ENCODE results near the gene PPP1R8. TPM values are rescaled to one million over a fixed set of nuclear protein-coding genes. Genes with fewer than 3 reads are reported as not detected.
A peak's percentile ranks its signal among the peaks of the same experiment; 100 is the strongest.
"Not testable (repeated sequence)": the region's sequence is repeated elsewhere in the genome, so short reads cannot be mapped to it uniquely, and the experiment has no call there.

Gene PPP1R8
- total RNA-seq, 2 experiments from 2014 or later, result 34.1 to 35.8 TPM

DNA sequence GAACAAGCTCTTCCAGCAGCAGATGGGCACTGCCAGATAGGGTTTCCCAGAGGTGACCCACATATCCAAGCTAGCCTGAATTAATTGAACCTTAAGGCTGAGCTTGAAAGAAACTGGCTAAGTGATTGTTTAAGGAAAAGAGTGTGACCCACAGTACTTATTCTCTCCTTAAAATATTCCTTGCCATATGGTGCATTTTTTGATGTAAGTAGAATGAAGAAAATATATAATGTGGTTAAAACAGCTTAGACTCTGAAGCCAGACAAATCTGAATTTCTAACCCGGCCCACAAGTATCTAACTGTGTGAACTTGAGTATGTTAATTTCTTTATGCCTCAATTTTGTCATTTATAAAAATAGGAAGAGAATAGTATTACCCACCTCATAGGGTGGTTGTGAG lies 4.9 kb downstream of the PPP1R8 start:
- H3K36me3 Mint-ChIP-seq (ENCODE audit: low read depth), result peaks cover 32% of the 10 kb centered on the region
- peaks cover 43% of the 10 kb centered on the region for H3K4me1 Mint-ChIP-seq (ENCODE audit: low read depth)
- H3K27ac Mint-ChIP-seq, result no peak overlapping the region
- CTCF ChIA-PET, result no interaction called here
- intact Hi-C loops (cut with micrococcal nuclease), result no loop called here
- no peak for DNase-seq
- H3K9me3 Mint-ChIP-seq, result no peaks in the 10 kb centered on the region
- H3K4me3 Mint-ChIP-seq, result no peak overlapping the region
- H3K27me3 Mint-ChIP-seq (ENCODE audit: low read depth), result no peaks in the 10 kb centered on the region

DNA sequence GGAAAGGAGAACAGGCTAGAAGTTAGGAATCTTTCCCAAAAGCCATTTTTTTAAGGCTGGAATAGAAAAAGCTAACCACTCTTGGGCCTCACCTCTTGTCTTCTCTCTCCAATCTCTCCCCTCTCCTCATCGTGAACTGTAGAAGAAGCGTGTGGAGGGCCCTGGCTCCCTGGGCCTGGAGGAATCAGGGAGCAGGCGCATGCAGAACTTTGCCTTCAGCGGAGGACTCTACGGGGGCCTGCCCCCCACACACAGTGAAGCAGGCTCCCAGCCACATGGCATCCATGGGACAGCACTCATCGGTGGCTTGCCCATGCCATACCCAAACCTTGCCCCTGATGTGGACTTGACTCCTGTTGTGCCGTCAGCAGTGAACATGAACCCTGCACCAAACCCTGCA lies 19.4 kb downstream of the PPP1R8 start:
- H3K27ac Mint-ChIP-seq, result no peak overlapping the region
- H3K36me3 Mint-ChIP-seq (ENCODE audit: low read depth), result peaks cover 32% of the 10 kb centered on the region
- no peaks in the 10 kb centered on the region for H3K9me3 Mint-ChIP-seq
- no peak overlapping the region for H3K4me3 Mint-ChIP-seq
- DNase-seq, result no peak
- intact Hi-C loops (cut with micrococcal nuclease), result no loop called here
- CTCF ChIA-PET, result interaction anchor here (0.8 kb wide), 1 partner anchor 110 kb away, joined by 3 read pairs; the partner anchor contains the start of gene XKR8
- no peaks in the 10 kb centered on the region for H3K4me1 Mint-ChIP-seq (ENCODE audit: low read depth)
- no peaks in the 10 kb centered on the region for H3K27me3 Mint-ChIP-seq (ENCODE audit: low read depth)

DNA sequence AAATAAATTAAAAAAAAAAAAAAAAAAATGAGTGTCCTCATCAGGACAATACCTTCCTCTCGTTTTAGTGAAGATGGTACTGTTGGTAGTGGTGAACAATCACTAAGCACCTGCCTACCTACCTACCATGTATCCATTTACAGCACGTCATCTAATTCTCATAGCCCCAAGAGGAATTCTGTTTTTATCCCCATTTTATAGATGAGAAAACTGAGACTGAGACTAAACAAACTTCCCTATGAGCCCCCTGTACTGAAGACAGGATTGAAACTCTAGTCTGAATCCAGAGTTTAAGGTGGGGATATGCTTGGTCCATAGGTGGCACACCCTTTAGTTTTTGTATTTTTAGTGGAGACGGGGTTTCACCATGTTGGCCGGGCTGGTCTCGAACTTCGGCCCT lies 24.5 kb downstream of the PPP1R8 start:
- Mint-ChIP-seq H3K36me3 (ENCODE audit: low read depth) (peaks cover 7% of the 10 kb centered on the region), H3K4me1 (ENCODE audit: low read depth) (peaks cover 8% of the 10 kb centered on the region), H3K27ac (no peak overlapping the region), H3K9me3 (no peaks in the 10 kb centered on the region), H3K27me3 (ENCODE audit: low read depth) (no peaks in the 10 kb centered on the region), H3K4me3 (no peak overlapping the region)
- intact Hi-C loops (cut with micrococcal nuclease), result no loop called here
- no peak for DNase-seq
- CTCF ChIA-PET, result no interaction called here

DNA sequence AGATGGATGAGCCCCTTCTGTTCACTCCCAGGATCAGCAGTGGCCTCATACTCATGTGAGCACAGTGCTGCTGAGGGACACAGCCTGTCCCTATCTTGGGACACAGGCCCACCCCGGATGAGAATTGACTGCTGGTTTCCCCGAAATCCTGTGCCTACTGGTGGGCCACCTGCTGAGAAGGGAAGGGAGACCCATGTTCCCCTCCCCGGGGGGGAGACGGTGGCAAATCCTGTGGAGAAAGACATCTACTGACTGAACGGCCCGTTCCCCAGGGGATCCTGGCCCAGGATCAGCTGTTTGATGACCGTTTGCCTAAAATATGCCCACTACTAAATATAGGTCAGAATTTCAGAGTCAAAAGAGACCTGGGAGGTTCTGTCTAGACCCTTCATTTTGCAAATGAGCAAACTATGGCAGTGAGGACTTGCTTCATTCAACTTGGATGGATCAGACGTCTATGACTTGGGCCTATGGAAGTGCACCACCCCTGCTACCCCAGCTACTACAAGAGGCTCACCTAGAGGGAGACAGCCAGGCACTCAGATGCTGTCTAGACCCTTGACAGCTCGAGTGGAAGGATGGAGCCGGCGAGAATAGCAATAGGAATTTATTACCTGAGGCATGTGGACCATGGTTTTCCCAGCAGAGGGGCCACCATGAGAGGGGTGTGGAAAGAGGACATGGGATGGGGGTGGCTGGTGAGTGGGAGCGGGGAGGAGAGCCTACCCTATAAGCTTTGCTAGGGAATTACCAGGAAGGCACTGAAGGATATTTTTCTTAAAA lies 26.2 kb downstream of the PPP1R8 start:
- Mint-ChIP-seq H3K9me3 (no peaks in the 10 kb centered on the region), H3K36me3 (ENCODE audit: low read depth) (peaks cover 2% of the 10 kb centered on the region), H3K27me3 (ENCODE audit: low read depth) (no peaks in the 10 kb centered on the region), H3K27ac (no peak overlapping the region), H3K4me3 (no peak overlapping the region), H3K4me1 (ENCODE audit: low read depth) (peaks cover 8% of the 10 kb centered on the region)
- intact Hi-C loops (cut with micrococcal nuclease), result no loop called here
- CTCF ChIA-PET, result interaction anchor here (0.6 to 2.6 kb wide), 9 partner anchors 8 to 959 kb away, joined by 3 to 23 read pairs (median 3); no protein-coding TSS in a partner anchor
- DNase-seq, result no peak

DNA sequence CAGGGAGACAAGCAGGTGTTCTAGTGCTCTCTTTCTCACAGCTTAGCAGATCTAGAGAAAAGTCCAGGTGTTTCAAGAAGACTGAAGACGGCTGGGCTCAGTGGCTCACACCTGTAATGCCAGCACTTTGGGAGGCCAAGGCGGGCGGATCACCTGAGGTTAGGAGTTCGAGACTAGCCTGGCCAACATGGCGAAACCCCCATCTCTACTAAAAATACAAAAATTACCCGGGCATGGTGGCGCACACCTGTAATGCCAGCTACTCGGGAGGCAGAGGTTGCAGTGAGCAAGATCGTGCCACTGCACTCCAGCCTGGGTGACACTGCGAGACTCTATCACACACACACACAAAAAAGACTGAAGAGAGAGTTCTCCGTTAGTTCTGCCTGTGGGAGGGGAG lies 27.0 kb downstream of the PPP1R8 start:
- CTCF ChIA-PET, result interaction anchor here (0.6 to 2.6 kb wide), 7 partner anchors 9 to 349 kb away, joined by 3 to 23 read pairs (median 4); no protein-coding TSS in a partner anchor
- H3K4me1 Mint-ChIP-seq (ENCODE audit: low read depth); H3K27ac Mint-ChIP-seq; H3K4me3 Mint-ChIP-seq; H3K9me3 Mint-ChIP-seq; H3K36me3 Mint-ChIP-seq (ENCODE audit: low read depth); DNase-seq; intact Hi-C loops (cut with micrococcal nuclease); H3K27me3 Mint-ChIP-seq (ENCODE audit: low read depth): not testable (repeated sequence)

DNA sequence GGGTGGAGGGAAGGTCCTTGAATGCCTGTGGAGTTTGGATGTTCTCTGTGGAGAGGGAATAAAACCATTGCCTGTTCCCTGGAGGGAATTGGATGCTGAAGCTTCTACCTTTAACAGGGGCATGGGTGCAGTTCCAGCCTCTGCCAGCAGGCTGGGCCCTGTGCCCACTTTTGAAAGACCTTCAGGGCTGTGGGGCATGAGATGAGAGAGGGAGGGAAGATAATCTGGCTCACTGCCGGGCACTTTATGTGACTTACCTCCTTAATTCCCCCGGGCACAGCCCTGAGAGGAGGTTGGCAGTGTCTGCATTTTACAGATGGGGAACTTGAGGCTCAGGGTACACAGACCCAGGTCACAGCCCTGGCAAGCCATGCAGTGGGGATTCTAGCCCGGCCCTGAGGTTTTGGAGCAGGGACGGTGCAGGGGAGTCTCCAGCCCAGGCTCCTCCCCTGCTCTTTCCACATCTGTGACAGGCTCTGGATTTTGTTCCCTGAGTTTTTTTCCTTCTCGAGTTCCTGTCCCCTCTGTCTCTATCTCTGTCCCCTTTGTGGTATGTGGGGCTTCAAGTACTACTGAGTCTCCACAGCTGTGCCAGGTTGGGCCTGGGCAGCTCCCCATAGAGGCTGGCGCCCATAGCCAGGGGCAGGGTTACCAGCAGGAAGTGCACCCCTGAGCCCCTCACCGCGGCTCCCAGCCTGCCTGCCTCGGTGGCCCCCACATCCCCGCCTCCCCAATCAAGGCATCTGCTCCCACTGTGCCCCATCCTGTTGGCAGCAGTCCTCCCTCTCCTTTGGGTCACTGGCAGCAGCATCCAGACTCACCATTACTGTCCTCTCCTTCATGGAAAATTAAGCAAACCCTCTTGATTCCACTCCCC lies 27.7 kb downstream of the PPP1R8 start:
- no peak overlapping the region for H3K27ac Mint-ChIP-seq
- no peaks in the 10 kb centered on the region for H3K36me3 Mint-ChIP-seq (ENCODE audit: low read depth)
- H3K27me3 Mint-ChIP-seq (ENCODE audit: low read depth), result no peaks in the 10 kb centered on the region
- peak; percentile 93 for DNase-seq
- CTCF ChIA-PET, result interaction anchor here (0.6 to 2.6 kb wide), 5 partner anchors 10 to 350 kb away, joined by 3 to 23 read pairs (median 4); no protein-coding TSS in a partner anchor
- peaks cover 14% of the 10 kb centered on the region for H3K4me1 Mint-ChIP-seq (ENCODE audit: low read depth)
- H3K4me3 Mint-ChIP-seq, result no peak overlapping the region
- no peaks in the 10 kb centered on the region for H3K9me3 Mint-ChIP-seq
- intact Hi-C loops (cut with micrococcal nuclease), result loop anchor here (1.0 to 2.0 kb wide), 5 partner anchors 82 to 351 kb away; partner anchors contain the start of gene EYA3

DNA sequence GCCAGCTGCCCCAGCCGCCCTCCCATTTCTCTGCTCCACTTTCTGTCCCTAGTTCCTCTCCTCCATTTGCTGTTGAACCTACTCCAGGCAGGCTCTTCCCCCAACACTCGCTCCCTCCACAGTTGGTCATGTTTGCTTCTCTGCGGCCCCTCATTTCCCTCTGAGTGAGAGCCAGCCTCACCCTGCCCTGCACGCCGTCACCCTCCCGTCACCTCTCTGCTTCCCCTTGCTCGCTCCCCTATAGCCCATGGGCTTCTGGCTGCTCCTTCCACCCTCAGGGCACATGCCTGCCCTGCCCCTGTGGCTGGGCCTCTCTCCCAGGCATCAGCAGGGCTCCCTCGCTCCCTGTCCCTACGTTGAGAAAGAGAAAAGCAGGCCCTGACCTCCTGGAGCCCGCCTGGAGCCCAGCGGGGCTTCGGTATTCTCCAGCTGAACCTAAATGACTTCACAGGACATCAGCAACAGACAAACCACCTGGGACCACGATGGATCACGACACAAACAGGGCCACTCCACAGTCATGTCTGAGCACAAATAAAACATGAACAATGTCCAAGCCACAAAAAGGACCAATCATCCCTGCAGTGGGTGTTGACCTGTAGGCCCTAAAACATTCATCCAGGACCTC lies 28.5 kb downstream of the PPP1R8 start:
- no peak overlapping the region for H3K4me3 Mint-ChIP-seq
- CTCF ChIA-PET, result interaction anchor here (2.6 kb wide), 1 partner anchor 122 kb away, joined by 23 read pairs; no protein-coding TSS in a partner anchor
- DNase-seq, result no peak
- no peaks in the 10 kb centered on the region for H3K36me3 Mint-ChIP-seq (ENCODE audit: low read depth)
- H3K4me1 Mint-ChIP-seq (ENCODE audit: low read depth), result peaks cover 20% of the 10 kb centered on the region
- intact Hi-C loops (cut with micrococcal nuclease), result loop anchor here (1.0 to 2.0 kb wide), 5 partner anchors 82 to 350 kb away; partner anchors contain the start of gene EYA3
- no peaks in the 10 kb centered on the region for H3K9me3 Mint-ChIP-seq
- H3K27me3 Mint-ChIP-seq (ENCODE audit: low read depth), result no peaks in the 10 kb centered on the region
- H3K27ac Mint-ChIP-seq, result no peak overlapping the region

DNA sequence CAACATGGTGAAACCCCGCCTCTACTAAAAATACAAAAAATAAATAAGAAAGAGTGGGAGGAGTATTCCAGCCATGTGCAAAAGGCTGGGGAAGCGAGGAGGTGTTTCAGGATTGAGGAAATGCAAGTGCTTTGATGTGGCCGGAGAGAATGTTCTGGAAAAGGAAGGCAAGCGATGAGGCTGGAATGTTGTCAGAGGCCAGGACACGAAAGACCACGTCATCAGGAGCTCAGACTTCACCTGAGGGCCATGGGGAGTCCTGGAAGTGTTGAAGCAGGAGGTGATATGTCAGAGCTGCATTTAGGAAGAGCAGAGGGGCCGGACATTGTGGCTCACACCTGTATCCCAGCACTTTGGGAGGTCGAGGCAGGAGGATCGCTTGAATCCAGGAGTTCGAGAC lies 30.9 kb downstream of the PPP1R8 start:
- DNase-seq, result no peak
- Mint-ChIP-seq H3K4me1 (ENCODE audit: low read depth) (peaks cover 33% of the 10 kb centered on the region), H3K27ac (no peak overlapping the region), H3K36me3 (ENCODE audit: low read depth) (no peaks in the 10 kb centered on the region), H3K4me3 (no peak overlapping the region), H3K9me3 (no peaks in the 10 kb centered on the region), H3K27me3 (ENCODE audit: low read depth) (no peaks in the 10 kb centered on the region)
- intact Hi-C loops (cut with micrococcal nuclease), result loop anchor here (5.0 kb wide), 1 partner anchor 96 kb away; the partner anchor contains the start of gene XKR8
- CTCF ChIA-PET, result interaction anchor here (0.6 kb wide), 2 partner anchors 11 to 42 kb away, joined by 3 read pairs; partner anchors contain the start of gene THEMIS2

DNA sequence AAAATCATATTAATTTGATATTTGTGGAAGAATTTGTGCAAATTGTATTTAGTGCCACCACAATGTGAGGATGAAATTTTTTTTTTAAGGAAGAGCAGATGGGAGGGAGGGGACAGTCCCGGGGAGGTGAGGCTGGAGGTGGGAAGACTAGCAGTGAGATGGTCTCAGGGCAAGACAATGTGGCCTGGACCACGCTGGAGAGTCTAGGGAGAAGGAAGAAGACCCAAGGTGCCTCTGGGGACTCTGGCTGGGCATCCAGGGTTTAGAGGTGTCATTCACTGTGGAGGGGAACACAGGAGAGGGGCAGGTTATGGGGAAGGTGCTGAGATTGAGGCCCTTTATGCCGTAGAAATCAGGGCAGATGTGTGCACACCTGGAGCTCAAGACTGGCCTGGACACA lies 31.4 kb downstream of the PPP1R8 start:
- no peak for DNase-seq
- Mint-ChIP-seq H3K27me3 (ENCODE audit: low read depth) (no peaks in the 10 kb centered on the region), H3K36me3 (ENCODE audit: low read depth) (no peaks in the 10 kb centered on the region), H3K4me1 (ENCODE audit: low read depth) (peaks cover 34% of the 10 kb centered on the region), H3K4me3 (no peak overlapping the region), H3K27ac (no peak overlapping the region), H3K9me3 (no peaks in the 10 kb centered on the region)
- intact Hi-C loops (cut with micrococcal nuclease), result loop anchor here (5.0 kb wide), 1 partner anchor 95 kb away; the partner anchor contains the start of gene XKR8
- CTCF ChIA-PET, result interaction anchor here (0.6 kb wide), 2 partner anchors 11 to 41 kb away, joined by 3 read pairs; partner anchors contain the start of gene THEMIS2

DNA sequence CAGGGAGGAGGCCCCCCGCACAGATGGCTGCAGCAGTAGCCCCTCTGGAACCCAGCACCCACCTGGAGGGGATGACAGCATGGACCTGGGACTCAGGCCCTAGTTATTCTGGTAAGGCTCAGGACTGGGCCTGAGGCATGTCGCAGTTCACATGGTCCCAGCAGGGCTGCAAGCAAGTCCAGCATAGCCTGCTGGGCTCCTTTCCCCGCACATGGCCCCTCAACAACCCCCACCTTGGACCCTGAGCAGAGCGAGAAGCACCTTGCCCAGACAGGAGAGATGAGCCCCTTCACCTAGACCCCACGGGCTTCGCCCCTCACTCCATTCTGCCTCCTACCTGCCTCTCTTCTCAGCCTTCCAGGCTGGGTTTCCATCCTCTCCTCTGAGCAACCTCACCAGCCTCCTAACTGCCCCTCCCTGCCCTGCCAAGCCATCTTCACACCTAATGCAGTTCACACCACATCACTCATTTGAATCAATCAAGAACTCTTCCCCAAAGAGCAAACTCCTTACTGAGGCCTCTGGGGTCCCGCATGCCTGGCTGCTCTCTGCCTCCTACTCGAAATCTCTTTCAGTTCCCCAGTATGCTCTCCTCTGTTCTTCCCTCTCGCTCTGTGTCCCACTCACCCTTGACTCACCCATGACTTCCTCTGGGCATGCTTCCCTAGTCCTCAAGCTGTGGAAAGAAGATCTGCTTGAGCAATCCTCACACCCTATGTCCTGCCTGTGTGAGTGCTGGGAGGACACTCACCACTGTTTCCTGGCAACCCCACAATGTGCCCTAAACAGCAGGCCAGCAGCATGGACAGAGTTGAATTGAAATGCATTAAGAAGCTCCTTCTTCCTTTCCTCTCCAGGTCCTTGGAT lies 32.3 kb downstream of the PPP1R8 start:
- Mint-ChIP-seq H3K36me3 (ENCODE audit: low read depth) (no peaks in the 10 kb centered on the region), H3K9me3 (no peaks in the 10 kb centered on the region), H3K4me3 (no peak overlapping the region), H3K4me1 (ENCODE audit: low read depth) (peaks cover 40% of the 10 kb centered on the region), H3K27me3 (ENCODE audit: low read depth) (no peaks in the 10 kb centered on the region), H3K27ac (peak overlapping the region; percentile 93)
- peak; percentile 31 for DNase-seq
- CTCF ChIA-PET, result no interaction called here
- intact Hi-C loops (cut with micrococcal nuclease), result loop anchor here (5.0 kb wide), 1 partner anchor 94 kb away; the partner anchor contains the start of gene XKR8

DNA sequence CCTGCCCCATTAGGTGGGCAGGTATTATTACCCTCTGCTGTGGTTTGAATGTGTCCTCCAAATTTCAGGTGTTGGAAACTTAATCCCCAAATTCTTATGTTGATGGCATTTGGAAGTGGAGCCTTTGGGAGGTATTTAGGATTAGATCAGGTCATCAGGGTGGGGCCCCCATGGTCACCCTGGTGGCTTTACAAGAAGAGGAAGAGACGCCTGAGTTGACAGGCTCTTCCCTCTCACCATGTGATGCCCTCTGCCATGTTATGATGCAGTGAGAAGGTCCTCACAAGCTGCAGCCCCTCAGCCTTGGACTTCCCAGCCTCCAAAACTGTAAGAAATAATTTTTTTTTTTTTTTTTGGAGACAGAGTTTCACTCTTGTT lies 32.9 kb downstream of the PPP1R8 start:
- no peak for DNase-seq
- CTCF ChIA-PET, result no interaction called here
- intact Hi-C loops (cut with micrococcal nuclease), result loop anchor here (5.0 kb wide), 1 partner anchor 94 kb away; the partner anchor contains the start of gene XKR8
- peak overlapping the region; percentile 93 for H3K27ac Mint-ChIP-seq
- no peaks in the 10 kb centered on the region for H3K36me3 Mint-ChIP-seq (ENCODE audit: low read depth)
- peaks cover 42% of the 10 kb centered on the region for H3K4me1 Mint-ChIP-seq (ENCODE audit: low read depth)
- H3K4me3 Mint-ChIP-seq, result no peak overlapping the region
- H3K27me3 Mint-ChIP-seq (ENCODE audit: low read depth), result no peaks in the 10 kb centered on the region
- H3K9me3 Mint-ChIP-seq, result no peaks in the 10 kb centered on the region

All from activated naive CD4-positive, alpha-beta T cell treated with anti-CD3 and anti-CD28 coated beads for 36 hours (primary cell).